ENCODE data around the gene GPR25. TPM values are rescaled to one million over a fixed set of nuclear protein-coding genes. Genes with fewer than 3 reads are reported as not detected.

Gene GPR25
- total RNA-seq, 1 donor from 2014 or later = not detected

GRCh38 chr1:200906491-200906890, 33.7 kb downstream of the GPR25 start:
- no peaks in the 10 kb centered on the region for H3K27me3 ChIP-seq (ENCODE audit: insufficient read depth, low read length)
- Mint-ChIP-seq H3K4me3 (ENCODE audit: unreplicated experiment) (no peak overlapping the region), H3K27ac (ENCODE audit: unreplicated experiment) (no peak overlapping the region), H3K27me3 (ENCODE audit: low read depth, unreplicated experiment) (no peaks in the 10 kb centered on the region), H3K36me3 (ENCODE audit: low read depth, unreplicated experiment) (peaks cover 4% of the 10 kb centered on the region), H3K9me3 (ENCODE audit: unreplicated experiment) (no peaks in the 10 kb centered on the region), H3K4me1 (ENCODE audit: low read depth, unreplicated experiment) (peaks cover 13% of the 10 kb centered on the region)
- H3K36me3 ChIP-seq (ENCODE audit: insufficient read depth, low read length) = no peaks in the 10 kb centered on the region
- no peaks in the 10 kb centered on the region for H3K4me1 ChIP-seq (ENCODE audit: insufficient read depth, low read length)
- H3K27ac ChIP-seq (ENCODE audit: low read depth, low read length) = no peak overlapping the region
- FAIRE-seq (no peak), DNase-seq (ENCODE audit: low read depth) (no peak)
- H3K9me3 ChIP-seq (ENCODE audit: insufficient read depth, low read depth, low read length) = no peaks in the 10 kb centered on the region
- no peak overlapping the region for H3K9ac ChIP-seq (ENCODE audit: low read length)
- H4K20me1 ChIP-seq (ENCODE audit: insufficient read depth, low read length) = no peaks in the 10 kb centered on the region
- H2AFZ ChIP-seq (ENCODE audit: low read depth, low read length) = no peak overlapping the region
- no peaks in the 10 kb centered on the region for H3K79me2 ChIP-seq (ENCODE audit: insufficient read depth, low read length)
- H3K4me3 ChIP-seq (ENCODE audit: insufficient read depth, low read depth, low read length) = no peak overlapping the region
- H3K4me2 ChIP-seq (ENCODE audit: low read length) = no peak overlapping the region
- TF ChIP-seq, protein P1, sequence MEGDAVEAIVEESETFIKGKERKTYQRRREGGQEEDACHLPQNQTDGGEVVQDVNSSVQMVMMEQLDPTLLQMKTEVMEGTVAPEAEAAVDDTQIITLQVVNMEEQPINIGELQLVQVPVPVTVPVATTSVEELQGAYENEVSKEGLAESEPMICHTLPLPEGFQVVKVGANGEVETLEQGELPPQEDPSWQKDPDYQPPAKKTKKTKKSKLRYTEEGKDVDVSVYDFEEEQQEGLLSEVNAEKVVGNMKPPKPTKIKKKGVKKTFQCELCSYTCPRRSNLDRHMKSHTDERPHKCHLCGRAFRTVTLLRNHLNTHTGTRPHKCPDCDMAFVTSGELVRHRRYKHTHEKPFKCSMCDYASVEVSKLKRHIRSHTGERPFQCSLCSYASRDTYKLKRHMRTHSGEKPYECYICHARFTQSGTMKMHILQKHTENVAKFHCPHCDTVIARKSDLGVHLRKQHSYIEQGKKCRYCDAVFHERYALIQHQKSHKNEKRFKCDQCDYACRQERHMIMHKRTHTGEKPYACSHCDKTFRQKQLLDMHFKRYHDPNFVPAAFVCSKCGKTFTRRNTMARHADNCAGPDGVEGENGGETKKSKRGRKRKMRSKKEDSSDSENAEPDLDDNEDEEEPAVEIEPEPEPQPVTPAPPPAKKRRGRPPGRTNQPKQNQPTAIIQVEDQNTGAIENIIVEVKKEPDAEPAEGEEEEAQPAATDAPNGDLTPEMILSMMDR (IDR thresholded peaks at IDR 0.05; ENCODE audit: insufficient read depth, low read depth, low read length) = no peak
- TF ChIP-seq EZH2 (IDR thresholded peaks at IDR 0.05; ENCODE audit: insufficient read depth, low read length) = no peak

- H3K27ac Mint-ChIP-seq (ENCODE audit: unreplicated experiment) = no peak overlapping the region
Measured at GRCh38 chr1:200907611-200908097, 34.9 kb downstream of the GPR25 start.

More at GRCh38 chr1:200907611-200908097, 34.9 kb downstream of the GPR25 start:
- H3K4me1 Mint-ChIP-seq (ENCODE audit: low read depth, unreplicated experiment) = peaks cover 9% of the 10 kb centered on the region
- no peaks in the 10 kb centered on the region for H3K36me3 ChIP-seq (ENCODE audit: insufficient read depth, low read length)
- H3K4me1 ChIP-seq (ENCODE audit: insufficient read depth, low read length) = no peaks in the 10 kb centered on the region
- no peak overlapping the region for H3K4me3 Mint-ChIP-seq (ENCODE audit: unreplicated experiment)
- no peak overlapping the region for H3K27ac ChIP-seq (ENCODE audit: low read depth, low read length)
- no peaks in the 10 kb centered on the region for H4K20me1 ChIP-seq (ENCODE audit: insufficient read depth, low read length)
- TF ChIP-seq EZH2 (IDR thresholded peaks at IDR 0.05; ENCODE audit: insufficient read depth, low read length) = no peak
- TF ChIP-seq, protein P1 (IDR thresholded peaks at IDR 0.05; ENCODE audit: insufficient read depth, low read depth, low read length) = no peak
- no peaks in the 10 kb centered on the region for H3K27me3 Mint-ChIP-seq (ENCODE audit: low read depth, unreplicated experiment)
- DNase-seq (ENCODE audit: low read depth) (no peak), FAIRE-seq (no peak)
- H3K27me3 ChIP-seq (ENCODE audit: insufficient read depth, low read length) = no peaks in the 10 kb centered on the region
- H3K4me3 ChIP-seq (ENCODE audit: insufficient read depth, low read depth, low read length) = no peak overlapping the region
- no peaks in the 10 kb centered on the region for H3K9me3 ChIP-seq (ENCODE audit: insufficient read depth, low read depth, low read length)
- H2AFZ ChIP-seq (ENCODE audit: low read depth, low read length) = no peak overlapping the region
- peaks cover 10% of the 10 kb centered on the region for H3K36me3 Mint-ChIP-seq (ENCODE audit: low read depth, unreplicated experiment)
- no peak overlapping the region for H3K9ac ChIP-seq (ENCODE audit: low read length)
- H3K79me2 ChIP-seq (ENCODE audit: insufficient read depth, low read length) = no peaks in the 10 kb centered on the region
- no peaks in the 10 kb centered on the region for H3K9me3 Mint-ChIP-seq (ENCODE audit: unreplicated experiment)
- H3K4me2 ChIP-seq (ENCODE audit: low read length) = no peak overlapping the region

Measured in astrocyte (in vitro differentiated cells and primary cell).